Measurements from ENCODE around the gene TOB1. TPM values are rescaled to one million over a fixed set of nuclear protein-coding genes. Genes with fewer than 3 reads are reported as not detected.
A peak's percentile ranks its signal among the peaks of the same experiment; 100 is the strongest.

Gene TOB1
- total and polyA plus RNA-seq, 9 of the 15 experiments (the other 6 are each of a cell fraction or from before 2014, with no cell fraction given): 4.8 to 63.7 (median 13.2) TPM

GRCh38 chr17:50830994-50831393, 35.2 kb downstream of the TOB1 start:
- WGBS (ENCODE audit: insufficient coverage, low coverage, missing lambda C conversion rate): 76% methylated on average over 7 of the region's 12 CpGs
- Histone ChIP-seq H3K4me2 (ENCODE audit: insufficient read depth, low read length) (peak overlapping the region; percentile 8; the same call in 1 of the 2 replicates), H4K20me1 (replicated peaks; ENCODE audit: control insufficient read depth, insufficient read depth, low read length) (no peaks in the 10 kb centered on the region), H3K36me3 (ENCODE audit: control insufficient read depth, insufficient read depth, low read length) (no peaks in the 10 kb centered on the region), H2AFZ (ENCODE audit: low read depth, low read length) (peak overlapping the region; percentile 84), H3K4me1 (replicated peaks in 1 of 2; ENCODE audit: control insufficient read depth in 2 of 2, insufficient read depth in 2 of 2, low read length in 2 of 2) (peaks cover 18 to 53% of the 10 kb centered on the region in 2 experiments), H3K27ac (ENCODE audit: extremely low read depth, low read depth, low read length) (no peak overlapping the region), H3K27me3 (ENCODE audit: control insufficient read depth in 2 of 2, insufficient read depth in 2 of 2, low read length in 2 of 2) (peaks cover 0 to 16% of the 10 kb centered on the region in 2 experiments; a peak in 3 of 5 replicates), H3K9me3 (replicated peaks; ENCODE audit: control insufficient read depth, insufficient read depth, low read depth, low read length) (no peaks in the 10 kb centered on the region), H3K79me2 (ENCODE audit: control insufficient read depth, insufficient read depth, low read length) (no peaks in the 10 kb centered on the region), H3K9ac (ENCODE audit: insufficient read depth in 1 of 2, low read depth in 2 of 2, low read length in 2 of 2) (peak overlapping the region in 1 of 2 experiments; percentile 78; a peak in 2 of 4 replicates), H3K4me3 (no peak overlapping the region), H3K9me1 (ENCODE audit: control insufficient read depth, insufficient read depth, low read length) (no peaks in the 10 kb centered on the region)
- no peak for ATAC-seq
- TF ChIP-seq ELK3 (CRISPR knock-in tag; IDR thresholded peaks at IDR 0.05) (no peak), TFE3 (CRISPR knock-in tag; IDR thresholded peaks at IDR 0.05) (no peak), ETV6 (IDR thresholded peaks at IDR 0.05; ENCODE audit: borderline replicate concordance in 1 of 2, low read depth in 2 of 2, low read length in 1 of 2) (no peak), ETV6 (CRISPR knock-in tag; IDR thresholded peaks at IDR 0.05; ENCODE audit: borderline replicate concordance) (no peak), TAL1 (IDR thresholded peaks at IDR 0.05) (no peak), MBD1 (CRISPR knock-in tag; IDR thresholded peaks at IDR 0.05) (no peak), PHF20 (IDR thresholded peaks at IDR 0.05; ENCODE audit: partially characterized antibody) (no peak), BRD9 (IDR thresholded peaks at IDR 0.05; ENCODE audit: low read depth, partially characterized antibody) (no peak), ZFP36 (IDR thresholded peaks at IDR 0.05; ENCODE audit: low read depth, low read length, partially characterized antibody) (no peak), TRIM24 (IDR thresholded peaks at IDR 0.05) (no peak), ARID4B (CRISPR knock-in tag; IDR thresholded peaks at IDR 0.05) (no peak), ZNF263 (CRISPR knock-in tag; IDR thresholded peaks at IDR 0.05; ENCODE audit: borderline replicate concordance) (no peak)
- FAIRE-seq: no peak
- in situ Hi-C loops (cut with MboI): loop anchor here (5.0 kb wide), 1 partner anchor 284 kb away; the partner anchor contains the start of gene SPATA20
- intact Hi-C loops (cut with micrococcal nuclease): no loop called here
- no peak for DNase-seq (ENCODE audit: extremely low read depth in 1 of 4, low spot score in 3 of 4)
- CTCF ChIA-PET (ENCODE audit: low intra/inter-chr PET ratio): no interaction called here
- POLR2A ChIA-PET: interaction anchor here (0.6 to 1.5 kb wide), 2 partner anchors 10 to 66 kb away, joined by 4 to 5 read pairs; no protein-coding TSS in a partner anchor
- no TSS peak for BruUV-seq (replicated peaks)

Measured in K562 (cell line).